Measurements from ENCODE around the gene BCL2L13. TPM values are rescaled to one million over a fixed set of nuclear protein-coding genes. Genes with fewer than 3 reads are reported as not detected.

The BCL2L13 gene
- total RNA-seq, 6 donors from 2014 or later, result 40.4 to 67.1 (median 45.7) TPM

- H3K4me3 ChIP-seq, result no peak overlapping the region
- ATAC-seq (ENCODE audit: low FRiP score in 2 of 2), result no peak
- H3K36me3 ChIP-seq, result no peaks in the 10 kb centered on the region
- WGBS, 2 donors, result 94 to 96% methylated on average over 10 of the region's 10 CpGs
- H3K9me3 ChIP-seq, result no peaks in the 10 kb centered on the region
- peaks cover 0 to 7% (median 3%) of the 10 kb centered on the region in 4 donors for H3K4me1 ChIP-seq
- TF ChIP-seq CTCF (IDR thresholded peaks at IDR 0.05), result no peak
- no peak for TF ChIP-seq POLR2A (IDR thresholded peaks at IDR 0.05)
- TF ChIP-seq EP300 (IDR thresholded peaks at IDR 0.05), result no peak
- no peak for TF ChIP-seq POLR2AphosphoS5 (IDR thresholded peaks at IDR 0.05)
- H3K27ac ChIP-seq, result no peak overlapping the region
- no peak for DNase-seq
- no peaks in the 10 kb centered on the region for H3K27me3 ChIP-seq
These were observed 108.4 kb downstream of the BCL2L13 start for GRCh38 chr22:17746916-17747315.

- TF ChIP-seq EP300 (IDR thresholded peaks at IDR 0.05), result no peak
- TF ChIP-seq CTCF (IDR thresholded peaks at IDR 0.05), result no peak
- TF ChIP-seq POLR2AphosphoS5 (IDR thresholded peaks at IDR 0.05), result no peak
- no peak for TF ChIP-seq POLR2A (IDR thresholded peaks at IDR 0.05)
- Histone ChIP-seq H3K4me3 (no peak overlapping the region), H3K27me3 (no peaks in the 10 kb centered on the region), H3K36me3 (no peaks in the 10 kb centered on the region), H3K27ac (no peak overlapping the region), H3K9me3 (no peaks in the 10 kb centered on the region), H3K4me1 (peaks cover 0 to 4% (median 0%) of the 10 kb centered on the region in 4 donors)
- DNase-seq (peak in 1 of 2 donors; percentile 83), ATAC-seq (ENCODE audit: low FRiP score in 2 of 2) (peak in 1 of 2 donors; percentile 55)
- WGBS, 2 donors, result 85 to 89% methylated on average over 37 to 40 of the region's 40 CpGs
These were observed 110.2 kb downstream of the BCL2L13 start for GRCh38 chr22:17748555-17749353.

GRCh38 chr22:17749605-17750395, 111.2 kb downstream of the BCL2L13 start:
- DNase-seq (peak in 1 of 2 donors; percentile 75), ATAC-seq (ENCODE audit: low FRiP score in 2 of 2) (peak in 1 of 2 donors; percentile 27)
- Histone ChIP-seq H3K27ac (no peak overlapping the region), H3K4me1 (no peaks in the 10 kb centered on the region), H3K4me3 (no peak overlapping the region), H3K36me3 (no peaks in the 10 kb centered on the region), H3K27me3 (no peaks in the 10 kb centered on the region), H3K9me3 (no peaks in the 10 kb centered on the region)
- WGBS, 2 donors, result 93% methylated on average over 22 to 30 of the region's 35 CpGs
- no peak for TF ChIP-seq POLR2A (IDR thresholded peaks at IDR 0.05)
- no peak for TF ChIP-seq CTCF (IDR thresholded peaks at IDR 0.05)
- no peak for TF ChIP-seq EP300 (IDR thresholded peaks at IDR 0.05)
- no peak for TF ChIP-seq POLR2AphosphoS5 (IDR thresholded peaks at IDR 0.05)

- no peaks in the 10 kb centered on the region for H3K9me3 ChIP-seq
- no peak overlapping the region for H3K4me3 ChIP-seq
- H3K4me1 ChIP-seq, result no peaks in the 10 kb centered on the region
- H3K27me3 ChIP-seq, result no peaks in the 10 kb centered on the region
- 86 to 96% methylated on average over 1 to 5 of the region's 6 CpGs for WGBS, 2 donors
- ATAC-seq (ENCODE audit: low FRiP score in 2 of 2) (no peak), DNase-seq (no peak)
- TF ChIP-seq POLR2AphosphoS5 (IDR thresholded peaks at IDR 0.05) (no peak), CTCF (IDR thresholded peaks at IDR 0.05) (no peak), EP300 (IDR thresholded peaks at IDR 0.05) (no peak), POLR2A (IDR thresholded peaks at IDR 0.05) (no peak)
- H3K27ac ChIP-seq, result no peak overlapping the region
- H3K36me3 ChIP-seq, result no peaks in the 10 kb centered on the region
These were observed 113.0 kb downstream of the BCL2L13 start for GRCh38 chr22:17751596-17751995.
